Gastroesophageal sphincter (tissue), 3 donors: ENCODE measurements around the gene FNDC8.

Source experiments
- CTCF ChIP-seq, 4 experiments: fragments of 200-600 bp in 2 of 4; fragments of 450-650 bp in 2 of 4; sonication (generic) in 1 of 4; IDR thresholded peaks; one replicate each; pipeline ENCODE4 v1.5.1; 2017 to 2019; ENCODE audit warnings: antibody characterized with exemption in 4 of 4, mild to moderate bottlenecking in 2 of 4, moderate library complexity in 2 of 4
- EP300 ChIP-seq: sonication (generic); formaldehyde crosslinking; IDR thresholded peaks from one replicate; pipeline ENCODE4 v1.6.1; 2017; ENCODE audit warnings: antibody characterized with exemption, mild to moderate bottlenecking
- POLR2A ChIP-seq, 2 donors: fragments of 450-650 bp; IDR thresholded peaks; one replicate each; pipeline ENCODE4 v1.6.1; 2017; ENCODE audit warnings: antibody characterized with exemption in 2 of 2, mild to moderate bottlenecking in 2 of 2, moderate library complexity in 1 of 2

- no peak for TF ChIP-seq POLR2A (IDR thresholded peaks at IDR 0.05)
- no peak for TF ChIP-seq CTCF (IDR thresholded peaks at IDR 0.05)
- no peak for TF ChIP-seq EP300
Observed at GRCh38 chr17:35087731-35088355, 33.6 kb upstream of the FNDC8 start.
